ENCODE results near the gene EIF3L. TPM values are rescaled to one million over a fixed set of nuclear protein-coding genes. Genes with fewer than 3 reads are reported as not detected.

Gene EIF3L
- total and polyA plus RNA-seq, 10 of the 15 experiments (the other 5 are each of a cell fraction or from before 2014, with no cell fraction given): 294 to 1,037 (median 618) TPM

DNA sequence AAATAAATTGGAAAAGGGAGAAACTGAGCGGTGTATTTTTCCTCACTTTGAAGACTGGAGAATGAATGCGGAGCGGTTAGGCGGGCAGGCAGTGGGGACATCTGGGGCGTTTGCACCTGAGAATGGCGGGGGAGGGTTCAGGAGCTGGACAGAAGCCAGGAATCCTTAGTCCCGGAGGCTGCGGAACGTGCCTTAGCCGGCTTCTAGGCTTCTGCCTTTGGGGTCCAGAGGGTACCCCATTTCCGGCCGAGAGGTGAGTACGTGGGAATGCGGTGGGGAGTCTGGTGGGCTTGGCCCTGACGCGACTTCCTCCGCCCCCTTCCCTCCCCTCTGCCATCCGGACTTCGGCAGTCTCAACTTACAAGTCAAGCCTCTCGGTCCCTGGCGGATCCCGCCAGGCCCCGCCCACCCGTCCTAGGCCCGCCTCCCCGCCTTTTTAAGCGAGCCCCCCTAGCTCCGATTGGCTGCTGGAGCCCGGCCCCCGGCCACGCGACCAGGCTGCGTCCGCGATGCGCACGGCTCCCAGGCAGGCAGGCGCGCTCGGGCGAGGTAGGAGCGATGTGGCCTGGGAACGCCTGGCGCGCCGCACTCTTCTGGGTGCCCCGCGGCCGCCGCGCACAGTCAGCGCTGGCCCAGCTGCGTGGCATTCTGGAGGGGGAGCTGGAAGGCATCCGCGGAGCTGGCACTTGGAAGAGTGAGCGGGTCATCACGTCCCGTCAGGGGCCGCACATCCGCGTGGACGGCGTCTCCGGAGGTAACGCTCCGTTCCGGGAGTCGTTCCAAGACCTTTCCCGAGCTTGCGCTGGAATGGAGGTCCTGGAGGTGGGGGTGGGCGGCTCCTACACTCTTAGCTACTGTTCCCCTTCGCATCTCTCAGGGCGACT, 41.6 kb upstream of the EIF3L start, which contains the start of gene GCAT (continued):
- TF ChIP-seq RELA (IDR thresholded peaks at IDR 0.05; ENCODE audit: borderline replicate concordance, partially characterized antibody) (no peak), ZNF384 (IDR thresholded peaks at IDR 0.05; ENCODE audit: borderline replicate concordance, low read depth, low read length) (no peak), BMI1 (IDR thresholded peaks at IDR 0.05; ENCODE audit: borderline replicate concordance) (no peak), BRCA1 (IDR thresholded peaks at IDR 0.05; ENCODE audit: low read depth, low read length) (no peak), SP1 (IDR thresholded peaks at IDR 0.05; ENCODE audit: low read depth, low read length) (peak; percentile 46), YY1 (IDR thresholded peaks at IDR 0.05; ENCODE audit: low read depth, low read length) (0 out of 2 replicates have a peak, but pooled peaks have one; percentile 12), ZNF217 (IDR thresholded peaks at IDR 0.05) (no peak), ESRRA (IDR thresholded peaks at IDR 0.05; ENCODE audit: low read length) (no peak), CBFB (IDR thresholded peaks at IDR 0.05; ENCODE audit: low read depth) (no peak), PAX8 (IDR thresholded peaks at IDR 0.05) (no peak), TARDBP (IDR thresholded peaks at IDR 0.05; ENCODE audit: borderline replicate concordance) (no peak), ZNF207 (IDR thresholded peaks at IDR 0.05; ENCODE audit: borderline replicate concordance) (0 out of 2 replicates have a peak, but pooled peaks have one; percentile 17), CHD4 (IDR thresholded peaks at IDR 0.05) (no peak), TCF3 (IDR thresholded peaks at IDR 0.05; ENCODE audit: borderline replicate concordance, insufficient read depth, low read depth, low read length) (no peak), ZSCAN29 (IDR thresholded peaks at IDR 0.05) (no peak), ASH2L (IDR thresholded peaks at IDR 0.05; ENCODE audit: borderline replicate concordance, low read depth) (no peak), HDAC6 (IDR thresholded peaks at IDR 0.05; ENCODE audit: unreplicated experiment) (peak; percentile 78), MXI1 (IDR thresholded peaks at IDR 0.05; ENCODE audit: low read depth, low read length) (peak; percentile 74)
- TF ChIP-seq, protein P1, sequence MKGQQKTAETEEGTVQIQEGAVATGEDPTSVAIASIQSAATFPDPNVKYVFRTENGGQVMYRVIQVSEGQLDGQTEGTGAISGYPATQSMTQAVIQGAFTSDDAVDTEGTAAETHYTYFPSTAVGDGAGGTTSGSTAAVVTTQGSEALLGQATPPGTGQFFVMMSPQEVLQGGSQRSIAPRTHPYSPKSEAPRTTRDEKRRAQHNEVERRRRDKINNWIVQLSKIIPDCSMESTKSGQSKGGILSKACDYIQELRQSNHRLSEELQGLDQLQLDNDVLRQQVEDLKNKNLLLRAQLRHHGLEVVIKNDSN (IDR thresholded peaks at IDR 0.05; ENCODE audit: borderline replicate concordance, extremely low read length, insufficient read depth, low read depth, low read length): peak; percentile 61
- TF ChIP-seq, protein P2, sequence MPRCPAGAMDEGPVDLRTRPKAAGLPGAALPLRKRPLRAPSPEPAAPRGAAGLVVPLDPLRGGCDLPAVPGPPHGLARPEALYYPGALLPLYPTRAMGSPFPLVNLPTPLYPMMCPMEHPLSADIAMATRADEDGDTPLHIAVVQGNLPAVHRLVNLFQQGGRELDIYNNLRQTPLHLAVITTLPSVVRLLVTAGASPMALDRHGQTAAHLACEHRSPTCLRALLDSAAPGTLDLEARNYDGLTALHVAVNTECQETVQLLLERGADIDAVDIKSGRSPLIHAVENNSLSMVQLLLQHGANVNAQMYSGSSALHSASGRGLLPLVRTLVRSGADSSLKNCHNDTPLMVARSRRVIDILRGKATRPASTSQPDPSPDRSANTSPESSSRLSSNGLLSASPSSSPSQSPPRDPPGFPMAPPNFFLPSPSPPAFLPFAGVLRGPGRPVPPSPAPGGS (IDR thresholded peaks at IDR 0.05; ENCODE audit: borderline replicate concordance, insufficient read depth, low read depth, low read length, poor library complexity, severe bottlenecking): no peak
- TF ChIP-seq, protein P3, sequence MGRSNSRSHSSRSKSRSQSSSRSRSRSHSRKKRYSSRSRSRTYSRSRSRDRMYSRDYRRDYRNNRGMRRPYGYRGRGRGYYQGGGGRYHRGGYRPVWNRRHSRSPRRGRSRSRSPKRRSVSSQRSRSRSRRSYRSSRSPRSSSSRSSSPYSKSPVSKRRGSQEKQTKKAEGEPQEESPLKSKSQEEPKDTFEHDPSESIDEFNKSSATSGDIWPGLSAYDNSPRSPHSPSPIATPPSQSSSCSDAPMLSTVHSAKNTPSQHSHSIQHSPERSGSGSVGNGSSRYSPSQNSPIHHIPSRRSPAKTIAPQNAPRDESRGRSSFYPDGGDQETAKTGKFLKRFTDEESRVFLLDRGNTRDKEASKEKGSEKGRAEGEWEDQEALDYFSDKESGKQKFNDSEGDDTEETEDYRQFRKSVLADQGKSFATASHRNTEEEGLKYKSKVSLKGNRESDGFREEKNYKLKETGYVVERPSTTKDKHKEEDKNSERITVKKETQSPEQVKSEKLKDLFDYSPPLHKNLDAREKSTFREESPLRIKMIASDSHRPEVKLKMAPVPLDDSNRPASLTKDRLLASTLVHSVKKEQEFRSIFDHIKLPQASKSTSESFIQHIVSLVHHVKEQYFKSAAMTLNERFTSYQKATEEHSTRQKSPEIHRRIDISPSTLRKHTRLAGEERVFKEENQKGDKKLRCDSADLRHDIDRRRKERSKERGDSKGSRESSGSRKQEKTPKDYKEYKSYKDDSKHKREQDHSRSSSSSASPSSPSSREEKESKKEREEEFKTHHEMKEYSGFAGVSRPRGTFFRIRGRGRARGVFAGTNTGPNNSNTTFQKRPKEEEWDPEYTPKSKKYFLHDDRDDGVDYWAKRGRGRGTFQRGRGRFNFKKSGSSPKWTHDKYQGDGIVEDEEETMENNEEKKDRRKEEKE (IDR thresholded peaks at IDR 0.05): no peak
- TF ChIP-seq, protein P4, sequence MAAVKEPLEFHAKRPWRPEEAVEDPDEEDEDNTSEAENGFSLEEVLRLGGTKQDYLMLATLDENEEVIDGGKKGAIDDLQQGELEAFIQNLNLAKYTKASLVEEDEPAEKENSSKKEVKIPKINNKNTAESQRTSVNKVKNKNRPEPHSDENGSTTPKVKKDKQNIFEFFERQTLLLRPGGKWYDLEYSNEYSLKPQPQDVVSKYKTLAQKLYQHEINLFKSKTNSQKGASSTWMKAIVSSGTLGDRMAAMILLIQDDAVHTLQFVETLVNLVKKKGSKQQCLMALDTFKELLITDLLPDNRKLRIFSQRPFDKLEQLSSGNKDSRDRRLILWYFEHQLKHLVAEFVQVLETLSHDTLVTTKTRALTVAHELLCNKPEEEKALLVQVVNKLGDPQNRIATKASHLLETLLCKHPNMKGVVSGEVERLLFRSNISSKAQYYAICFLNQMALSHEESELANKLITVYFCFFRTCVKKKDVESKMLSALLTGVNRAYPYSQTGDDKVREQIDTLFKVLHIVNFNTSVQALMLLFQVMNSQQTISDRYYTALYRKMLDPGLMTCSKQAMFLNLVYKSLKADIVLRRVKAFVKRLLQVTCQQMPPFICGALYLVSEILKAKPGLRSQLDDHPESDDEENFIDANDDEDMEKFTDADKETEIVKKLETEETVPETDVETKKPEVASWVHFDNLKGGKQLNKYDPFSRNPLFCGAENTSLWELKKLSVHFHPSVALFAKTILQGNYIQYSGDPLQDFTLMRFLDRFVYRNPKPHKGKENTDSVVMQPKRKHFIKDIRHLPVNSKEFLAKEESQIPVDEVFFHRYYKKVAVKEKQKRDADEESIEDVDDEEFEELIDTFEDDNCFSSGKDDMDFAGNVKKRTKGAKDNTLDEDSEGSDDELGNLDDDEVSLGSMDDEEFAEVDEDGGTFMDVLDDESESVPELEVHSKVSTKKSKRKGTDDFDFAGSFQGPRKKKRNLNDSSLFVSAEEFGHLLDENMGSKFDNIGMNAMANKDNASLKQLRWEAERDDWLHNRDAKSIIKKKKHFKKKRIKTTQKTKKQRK (IDR thresholded peaks at IDR 0.05; ENCODE audit: low read depth, low read length): no peak
